ENCODE data around the gene NUMBL. TPM values are rescaled to one million over a fixed set of nuclear protein-coding genes. Genes with fewer than 3 reads are reported as not detected.

NUMBL gene
- total and polyA plus RNA-seq, 2 of the 8 experiments (the other 6 are each of a cell fraction or from before 2014, with no cell fraction given), result 13.5 to 24.8 TPM

DNA sequence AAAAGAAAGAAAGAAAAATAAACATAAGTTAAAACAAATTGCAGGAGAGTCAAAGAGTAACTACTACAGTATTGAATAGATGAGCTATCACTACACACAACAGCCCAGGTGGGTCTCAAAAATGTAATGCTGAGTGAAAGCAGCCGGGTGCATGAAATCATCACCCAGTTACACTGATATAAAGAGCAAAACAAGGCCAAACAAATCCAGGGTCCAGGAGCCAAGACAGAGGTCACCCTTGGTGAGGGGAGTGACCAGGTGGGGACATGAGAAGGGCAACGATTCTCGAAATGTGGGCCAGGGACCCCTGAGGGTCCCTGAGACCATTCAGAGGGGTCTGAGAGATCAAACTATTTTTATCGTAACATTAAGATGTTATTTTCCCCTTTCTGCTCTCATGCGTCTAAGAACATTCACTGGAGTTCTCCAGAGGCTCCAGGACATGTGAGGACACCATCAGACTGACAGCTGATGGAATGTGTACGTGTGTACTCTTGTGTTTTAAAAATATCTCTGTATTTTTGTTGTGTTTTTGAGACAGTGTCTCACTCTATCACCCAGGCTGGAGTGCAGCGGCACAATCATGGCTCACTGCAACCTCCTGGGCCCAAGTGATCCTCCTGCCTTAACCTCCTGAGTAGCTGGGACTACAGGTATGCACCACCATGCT lies 15.6 kb upstream of the NUMBL start:
- no peak overlapping the region for H4K8ac ChIP-seq (ENCODE audit: extremely low read depth, insufficient read depth, low read length)
- no peaks in the 10 kb centered on the region for H3K79me1 ChIP-seq (ENCODE audit: low read depth, low read length)
- no peak overlapping the region for H4K91ac ChIP-seq (replicated peaks; ENCODE audit: insufficient read length, low read length)
- no peak overlapping the region for H3K4me2 ChIP-seq (ENCODE audit: insufficient read depth in 1 of 2, low read depth in 2 of 2, low read length in 2 of 2)
- no peak overlapping the region for H2BK12ac ChIP-seq (ENCODE audit: low read depth, low read length)
- no peak overlapping the region for H2AFZ ChIP-seq (ENCODE audit: low read length)
- H3K4me3 ChIP-seq (ENCODE audit: extremely low read depth in 1 of 4, insufficient read depth in 2 of 4, low read depth in 3 of 4, low read length in 4 of 4), result no peak overlapping the region
- no peak overlapping the region for H2BK15ac ChIP-seq (ENCODE audit: low read length)
- POLR2A ChIA-PET (ENCODE audit: partially characterized antibody), result interaction anchor here (0.6 to 1.4 kb wide), 3 partner anchors 37 to 250 kb away, joined by 3 read pairs; no protein-coding TSS in a partner anchor
- H3K27ac ChIP-seq (ENCODE audit: low read depth, low read length), result no peak overlapping the region
- WGBS, 2 experiments (ENCODE audit: extremely low coverage in 1 of 2, insufficient coverage in 1 of 2, insufficient read length in 1 of 2, insufficient replicate concordance in 2 of 2, low coverage in 1 of 2, low lambda C conversion rate in 2 of 2, missing lambda C conversion rate in 1 of 2), result 89% methylated on average over 7 of the region's 7 CpGs; no CpG with 5 or more reads in 1 of the 2 experiments
- no peak overlapping the region for H4K5ac ChIP-seq (ENCODE audit: insufficient read length, low read depth, low read length)
- H4K20me1 ChIP-seq (replicated peaks in 1 of 2; ENCODE audit: control insufficient read depth in 1 of 2, insufficient read depth in 2 of 2, low read length in 2 of 2), result peaks cover 0 to 6% of the 10 kb centered on the region in 2 experiments
- CTCF ChIA-PET (ENCODE audit: partially characterized antibody), result no interaction called here
- H3K18ac ChIP-seq (ENCODE audit: extremely low read depth, low read length), result no peak overlapping the region
- H3K4me1 ChIP-seq (replicated peaks in 1 of 4; ENCODE audit: control insufficient read depth in 3 of 4, insufficient read depth in 4 of 4, low read length in 3 of 4), result peaks cover 0 to 4% (median 1%) of the 10 kb centered on the region in 4 experiments; a peak in 4 of 7 replicates
- no peak overlapping the region for H3K14ac ChIP-seq (ENCODE audit: insufficient read length)
- H3K23me2 ChIP-seq (ENCODE audit: low read depth, low read length), result no peaks in the 10 kb centered on the region
- H3K9ac ChIP-seq (replicated peaks in 1 of 4; ENCODE audit: extremely low read depth in 1 of 4, low read depth in 3 of 4, low read length in 3 of 4), result no peak overlapping the region
- no peaks in the 10 kb centered on the region for H3K79me2 ChIP-seq (ENCODE audit: control insufficient read depth in 1 of 2, insufficient read depth in 2 of 2, low read length in 2 of 2)
- H3K36me3 ChIP-seq (ENCODE audit: control insufficient read depth in 2 of 4, insufficient read depth in 4 of 4, low read length in 3 of 4), result peaks cover 12 to 38% (median 28%) of the 10 kb centered on the region in 4 experiments; a peak in 7 of 8 replicates
- no peak overlapping the region for H3K56ac ChIP-seq (replicated peaks; ENCODE audit: insufficient read length, low read depth, low read length)
- H3K23ac ChIP-seq (ENCODE audit: insufficient read length), result no peak overlapping the region
- H2AK5ac ChIP-seq (ENCODE audit: low read depth, low read length), result no peak overlapping the region
- no peaks in the 10 kb centered on the region for H3K27me3 ChIP-seq (replicated peaks in 1 of 4; ENCODE audit: control insufficient read depth in 3 of 4, extremely low read depth in 1 of 4, insufficient read depth in 3 of 4, low read length in 3 of 4)
- H2BK20ac ChIP-seq (ENCODE audit: low read length), result no peak overlapping the region
- H2BK120ac ChIP-seq (replicated peaks; ENCODE audit: low read depth, low read length), result no peak overlapping the region
- H3K9me3 ChIP-seq (ENCODE audit: insufficient read depth in 2 of 2, low read depth in 1 of 2, low read length in 1 of 2), result no peaks in the 10 kb centered on the region
- FAIRE-seq, result no peak
- no peak for TF ChIP-seq POU5F1 (IDR thresholded peaks at IDR 0.05; ENCODE audit: low read depth, low read length)
- no peak for TF ChIP-seq KDM1A (IDR thresholded peaks at IDR 0.05; ENCODE audit: borderline replicate concordance, low read length)
- H3K4ac ChIP-seq (replicated peaks; ENCODE audit: insufficient read length, low read depth, low read length), result no peak overlapping the region
- DNase-seq (ENCODE audit: low read depth in 1 of 2, low spot score in 2 of 2), result no peak
- H2BK5ac ChIP-seq (ENCODE audit: low read depth, low read length), result no peak overlapping the region
